SK-N-SH treated with all-trans-retinoic acid at 6 μM for 48 hours (cell line): Measurements from ENCODE around the gene TPM1.

ENCODE experiments used
- CSDC2 ChIP-seq: fragments of 250-450 bp; sonication (Bioruptor Pico); IDR thresholded peaks from 2 replicates; pipeline ENCODE4 v1.5.0; 2020; ENCODE audit warnings: mild to moderate bottlenecking, moderate library complexity
- CSRNP3 ChIP-seq: fragments of 250-450 bp; sonication (Bioruptor Pico); IDR thresholded peaks from 2 replicates; pipeline ENCODE4 v1.5.1; 2021; ENCODE audit warnings: mild to moderate bottlenecking, moderate library complexity
- PATZ1 ChIP-seq: fragments of 250-450 bp; sonication (Bioruptor Pico); IDR thresholded peaks from 2 replicates; pipeline ENCODE4 v1.8.0; 2020; ENCODE audit warnings: mild to moderate bottlenecking, moderate library complexity, borderline replicate concordance
- POU6F1 ChIP-seq: fragments of 250-450 bp; sonication (Bioruptor Pico); IDR thresholded peaks from 2 replicates; pipeline ENCODE4 v1.8.0; 2021; ENCODE audit warnings: low read depth, mild to moderate bottlenecking, moderate library complexity, borderline replicate concordance
- RARB ChIP-seq: fragments of 250-450 bp; sonication (Bioruptor Pico); IDR thresholded peaks from 2 replicates; pipeline ENCODE4 v1.8.0; 2021; ENCODE audit warnings: mild to moderate bottlenecking, moderate library complexity
- TCF4 ChIP-seq: fragments of 250-450 bp; sonication (Bioruptor Pico); IDR thresholded peaks from 2 replicates; pipeline ENCODE4 v1.8.0; 2021; ENCODE audit warnings: mild to moderate bottlenecking, moderate library complexity, borderline replicate concordance
- ZC3H10 ChIP-seq: fragments of 250-450 bp; sonication (Bioruptor Pico); IDR thresholded peaks from 2 replicates; pipeline ENCODE4 v1.5.1; 2021; ENCODE audit warnings: mild to moderate bottlenecking, moderate library complexity
- ZFP3 ChIP-seq: fragments of 250-450 bp; sonication (Bioruptor Pico); IDR thresholded peaks from 2 replicates; pipeline ENCODE4 v1.5.0; 2020; ENCODE audit warnings: mild to moderate bottlenecking, moderate library complexity
- ZNF565 ChIP-seq: fragments of 450-650 bp; formaldehyde crosslinking; conservative IDR thresholded peaks from 2 replicates; pipeline ENCODE4 v1.5.0; 2020; ENCODE audit warnings: low read depth, mild to moderate bottlenecking, moderate library complexity
- ZNF70 ChIP-seq: fragments of 450-650 bp; formaldehyde crosslinking; IDR thresholded peaks from 2 replicates; pipeline ENCODE4 v1.5.0; 2020; ENCODE audit warnings: mild to moderate bottlenecking, moderate library complexity
- TF ChIP-seq, protein P1 (sequence below): fragments of 250-450 bp; sonication (Bioruptor Pico); IDR thresholded peaks from 2 replicates; pipeline ENCODE4 v1.5.1; 2020; ENCODE audit warnings: low read depth, mild to moderate bottlenecking, moderate library complexity

- TF ChIP-seq POU6F1 (no peak), ZFP3 (CRISPR knock-in tag) (no peak), TCF4 (no peak), ZC3H10 (CRISPR knock-in tag) (no peak), PATZ1 (CRISPR knock-in tag) (no peak), ZNF565 (CRISPR knock-in tag) (no peak), CSDC2 (CRISPR knock-in tag) (no peak), CSRNP3 (CRISPR knock-in tag) (no peak), ZNF70 (CRISPR knock-in tag) (no peak), RARB (CRISPR knock-in tag) (no peak)
- TF ChIP-seq, protein P1, sequence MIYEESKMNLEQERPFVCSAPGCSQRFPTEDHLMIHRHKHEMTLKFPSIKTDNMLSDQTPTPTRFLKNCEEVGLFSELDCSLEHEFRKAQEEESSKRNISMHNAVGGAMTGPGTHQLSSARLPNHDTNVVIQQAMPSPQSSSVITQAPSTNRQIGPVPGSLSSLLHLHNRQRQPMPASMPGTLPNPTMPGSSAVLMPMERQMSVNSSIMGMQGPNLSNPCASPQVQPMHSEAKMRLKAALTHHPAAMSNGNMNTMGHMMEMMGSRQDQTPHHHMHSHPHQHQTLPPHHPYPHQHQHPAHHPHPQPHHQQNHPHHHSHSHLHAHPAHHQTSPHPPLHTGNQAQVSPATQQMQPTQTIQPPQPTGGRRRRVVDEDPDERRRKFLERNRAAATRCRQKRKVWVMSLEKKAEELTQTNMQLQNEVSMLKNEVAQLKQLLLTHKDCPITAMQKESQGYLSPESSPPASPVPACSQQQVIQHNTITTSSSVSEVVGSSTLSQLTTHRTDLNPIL (CRISPR knock-in tag) = no peak
These were observed 45.1 kb upstream of the TPM1 start for GRCh38 chr15:62997441-62997840.
